ENCODE results near the gene MACROD1. TPM values are rescaled to one million over a fixed set of nuclear protein-coding genes. Genes with fewer than 3 reads are reported as not detected.
A peak's percentile ranks its signal among the peaks of the same experiment; 100 is the strongest.

Gene MACROD1
- total and polyA plus RNA-seq, 9 of the 15 experiments (the other 6 are each of a cell fraction or from before 2014, with no cell fraction given): 1.1 to 60.0 (median 26.4) TPM

GRCh38 chr11:63974259-63975143, 191.4 kb downstream of the MACROD1 start, which contains the start of gene COX8A (continued):
- TF ChIP-seq VEZF1 (CRISPR knock-in tag; IDR thresholded peaks at IDR 0.05): no peak
- peak; percentile 40; the same call in 1 of the 2 replicates for TF ChIP-seq CHD2 (IDR thresholded peaks at IDR 0.05; ENCODE audit: low read depth, low read length)
- TF ChIP-seq LEF1 (IDR thresholded peaks at IDR 0.05): no peak
- no peak for TF ChIP-seq ZNF253 (CRISPR knock-in tag; conservative IDR thresholded peaks at IDR 0.05)
- 0 out of 2 replicates have a peak, but pooled peaks have one; percentile 84 for TF ChIP-seq ZFPM2 (CRISPR knock-in tag; IDR thresholded peaks at IDR 0.05)
- no peak for TF ChIP-seq DPF2 (IDR thresholded peaks at IDR 0.05)
- peak; percentile 89; the same call in 1 of the 2 replicates for TF ChIP-seq ERF (CRISPR knock-in tag; IDR thresholded peaks at IDR 0.05)
- 0 out of 2 replicates have a peak, but pooled peaks have one; percentile 59 for TF ChIP-seq ZBTB43 (CRISPR knock-in tag; IDR thresholded peaks at IDR 0.05)
- no peak for TF ChIP-seq ZBTB34 (CRISPR knock-in tag; IDR thresholded peaks at IDR 0.05)
- no peak for TF ChIP-seq DIDO1 (tag; IDR thresholded peaks at IDR 0.05; ENCODE audit: low read depth)
- TF ChIP-seq BRF2 (IDR thresholded peaks at IDR 0.05; ENCODE audit: borderline replicate concordance, insufficient read depth, insufficient read length): no peak
- no peak for TF ChIP-seq BCL6 (CRISPR knock-in tag; IDR thresholded peaks at IDR 0.05)
- no peak for TF ChIP-seq EHMT2 (IDR thresholded peaks at IDR 0.05)
- no peak for TF ChIP-seq NFE2L1 (tag; IDR thresholded peaks at IDR 0.05; ENCODE audit: borderline replicate concordance, low read depth)
- no peak for TF ChIP-seq ELK3 (CRISPR knock-in tag; IDR thresholded peaks at IDR 0.05)
- TF ChIP-seq PYGO2 (tag; IDR thresholded peaks at IDR 0.05): no peak
- no peak for TF ChIP-seq MAFG (tag; conservative IDR thresholded peaks at IDR 0.05)
- 0 out of 2 replicates have a peak, but pooled peaks have one; percentile 24 for TF ChIP-seq FOSL1 (tag; conservative IDR thresholded peaks at IDR 0.05)
- TF ChIP-seq NR1H2 (CRISPR knock-in tag; IDR thresholded peaks at IDR 0.05): no peak
- TF ChIP-seq PTRF (tag; IDR thresholded peaks at IDR 0.05): no peak
- TF ChIP-seq NR3C1 (CRISPR knock-in tag; IDR thresholded peaks at IDR 0.05): no peak
- TF ChIP-seq L3MBTL2 (IDR thresholded peaks at IDR 0.05): peak; percentile 66; the same call in 1 of the 2 replicates
- TF ChIP-seq GTF2A2 (tag; IDR thresholded peaks at IDR 0.05): no peak
